Activated naive CD8-positive, alpha-beta T cell (primary cell): Measurements from ENCODE around the gene REEP2.
"Not testable (repeated sequence)": the region's sequence is repeated elsewhere in the genome, so short reads cannot be mapped to it uniquely, and the experiment has no call there.

Experiments
- H3K27ac Mint-ChIP-seq: one replicate; pipeline ENCODE4 v1.8.0; 2021; ENCODE audit warnings: mixed read lengths
- H3K27me3 Mint-ChIP-seq: one replicate; pipeline ENCODE4 v1.8.0; 2021; ENCODE audit warnings: mixed read lengths
- H3K36me3 Mint-ChIP-seq: one replicate; pipeline ENCODE4 v1.8.0; 2021; ENCODE audit warnings: mixed read lengths
- H3K4me1 Mint-ChIP-seq: one replicate; pipeline ENCODE4 v1.8.0; 2021; ENCODE audit warnings: low read depth, mixed read lengths
- H3K4me3 Mint-ChIP-seq: one replicate; pipeline ENCODE4 v1.8.0; 2021; ENCODE audit warnings: mild to moderate bottlenecking, mixed read lengths
- H3K9me3 Mint-ChIP-seq: one replicate; pipeline ENCODE4 v1.8.0; 2021; ENCODE audit warnings: low read depth, mixed read lengths

The REEP2 gene

GRCh38 chr5:138468133-138468965 is 29.5 kb downstream of the REEP2 start:
- H3K4me3 Mint-ChIP-seq = peak overlapping the region; percentile 90
- peaks cover 24% of the 10 kb centered on the region for H3K4me1 Mint-ChIP-seq
- H3K27me3 Mint-ChIP-seq = no peaks in the 10 kb centered on the region
- peak overlapping the region; percentile 46 for H3K27ac Mint-ChIP-seq
- no peaks in the 10 kb centered on the region for H3K9me3 Mint-ChIP-seq
- H3K36me3 Mint-ChIP-seq = peaks cover 14% of the 10 kb centered on the region

- Mint-ChIP-seq H3K27ac (peak overlapping the region; percentile 46), H3K27me3 (no peaks in the 10 kb centered on the region), H3K9me3 (no peaks in the 10 kb centered on the region), H3K4me3 (peak overlapping the region; percentile 90), H3K36me3 (peaks cover 14% of the 10 kb centered on the region), H3K4me1 (peaks cover 24% of the 10 kb centered on the region)
Measured at GRCh38 chr5:138468966-138469539, 30.2 kb downstream of the REEP2 start.

- Mint-ChIP-seq H3K9me3 (no peaks in the 10 kb centered on the region), H3K4me3 (peak overlapping the region; percentile 30), H3K36me3 (peaks cover 14% of the 10 kb centered on the region), H3K27ac (peak overlapping the region; percentile 50), H3K4me1 (peaks cover 24% of the 10 kb centered on the region), H3K27me3 (no peaks in the 10 kb centered on the region)
Measured at GRCh38 chr5:138469540-138470321, 30.9 kb downstream of the REEP2 start.

- Mint-ChIP-seq H3K4me3 (no peak overlapping the region), H3K27ac (peak overlapping the region; percentile 50), H3K36me3 (peaks cover 14% of the 10 kb centered on the region), H3K27me3 (peaks cover 2% of the 10 kb centered on the region), H3K9me3 (no peaks in the 10 kb centered on the region), H3K4me1 (peaks cover 24% of the 10 kb centered on the region)
Measured at GRCh38 chr5:138470322-138471051, 31.6 kb downstream of the REEP2 start.

GRCh38 chr5:138471052-138471361 is 32.1 kb downstream of the REEP2 start:
- Mint-ChIP-seq H3K36me3 (peaks cover 14% of the 10 kb centered on the region), H3K4me1 (peaks cover 24% of the 10 kb centered on the region), H3K9me3 (no peaks in the 10 kb centered on the region), H3K27ac (no peak overlapping the region), H3K4me3 (no peak overlapping the region), H3K27me3 (peaks cover 2% of the 10 kb centered on the region)

GRCh38 chr5:138472353-138472752 is 33.5 kb downstream of the REEP2 start:
- H3K27ac Mint-ChIP-seq = no peak overlapping the region
- H3K9me3 Mint-ChIP-seq = no peaks in the 10 kb centered on the region
- no peak overlapping the region for H3K4me3 Mint-ChIP-seq
- H3K36me3 Mint-ChIP-seq = peaks cover 12% of the 10 kb centered on the region
- H3K4me1 Mint-ChIP-seq = peaks cover 15% of the 10 kb centered on the region
- H3K27me3 Mint-ChIP-seq = peaks cover 3% of the 10 kb centered on the region

GRCh38 chr5:138473151-138473550 is 34.3 kb downstream of the REEP2 start:
- H3K4me3 Mint-ChIP-seq, H3K36me3 Mint-ChIP-seq, H3K4me1 Mint-ChIP-seq, H3K27ac Mint-ChIP-seq, H3K27me3 Mint-ChIP-seq, H3K9me3 Mint-ChIP-seq: not testable (repeated sequence)

GRCh38 chr5:138476918-138477317 is 38.1 kb downstream of the REEP2 start:
- Mint-ChIP-seq H3K9me3 (no peaks in the 10 kb centered on the region), H3K36me3 (no peaks in the 10 kb centered on the region), H3K4me3 (no peak overlapping the region), H3K27me3 (peaks cover 7% of the 10 kb centered on the region), H3K27ac (no peak overlapping the region), H3K4me1 (no peaks in the 10 kb centered on the region)

GRCh38 chr5:138482638-138483037 is 43.8 kb downstream of the REEP2 start:
- Mint-ChIP-seq H3K4me3 (no peak overlapping the region), H3K4me1 (no peaks in the 10 kb centered on the region), H3K27ac (no peak overlapping the region), H3K9me3 (no peaks in the 10 kb centered on the region), H3K36me3 (no peaks in the 10 kb centered on the region), H3K27me3 (peaks cover 4% of the 10 kb centered on the region)

- H3K36me3 Mint-ChIP-seq = no peaks in the 10 kb centered on the region
- H3K4me1 Mint-ChIP-seq = peaks cover 13% of the 10 kb centered on the region
- no peak overlapping the region for H3K4me3 Mint-ChIP-seq
- no peak overlapping the region for H3K27ac Mint-ChIP-seq
- no peaks in the 10 kb centered on the region for H3K9me3 Mint-ChIP-seq
- peaks cover 3% of the 10 kb centered on the region for H3K27me3 Mint-ChIP-seq
Measured at GRCh38 chr5:138488481-138488945, 49.7 kb downstream of the REEP2 start.

GRCh38 chr5:138489683-138490061 is 50.8 kb downstream of the REEP2 start:
- H3K27me3 Mint-ChIP-seq = peaks cover 3% of the 10 kb centered on the region
- H3K4me1 Mint-ChIP-seq = peaks cover 13% of the 10 kb centered on the region
- H3K4me3 Mint-ChIP-seq = no peak overlapping the region
- no peak overlapping the region for H3K27ac Mint-ChIP-seq
- no peaks in the 10 kb centered on the region for H3K9me3 Mint-ChIP-seq
- H3K36me3 Mint-ChIP-seq = no peaks in the 10 kb centered on the region

- Mint-ChIP-seq H3K4me1 (peaks cover 13% of the 10 kb centered on the region), H3K27me3 (peaks cover 3% of the 10 kb centered on the region), H3K36me3 (no peaks in the 10 kb centered on the region), H3K27ac (no peak overlapping the region), H3K9me3 (no peaks in the 10 kb centered on the region), H3K4me3 (peak overlapping the region; percentile 44)
Measured at GRCh38 chr5:138490648-138491283, 51.9 kb downstream of the REEP2 start.

- Mint-ChIP-seq H3K27me3 (peaks cover 3% of the 10 kb centered on the region), H3K4me1 (peaks cover 13% of the 10 kb centered on the region), H3K36me3 (no peaks in the 10 kb centered on the region), H3K4me3 (peak overlapping the region; percentile 44), H3K27ac (no peak overlapping the region), H3K9me3 (no peaks in the 10 kb centered on the region)
Measured at GRCh38 chr5:138491284-138491648, 52.4 kb downstream of the REEP2 start.
